Activated B cell treated with CpG ODN at 0.5 μM for 24 hours (primary cell): ENCODE measurements around the gene ARHGEF17. TPM values are rescaled to one million over a fixed set of nuclear protein-coding genes. Genes with fewer than 3 reads are reported as not detected.

ENCODE experiments used
- ATAC-seq: fragments of 200-7000 bp; cut with Tn5 transposase; one replicate; pipeline ENCODE4 v1.10.0; 2021; ENCODE audit warnings: low read depth, mild to moderate bottlenecking, moderate library complexity
- CTCF ChIA-PET: fragments of 350-600 bp; sonication (Branson Sonifier 250); formaldehyde crosslinking; loops from one replicate; lab custom pipeline; 2021; ENCODE audit warnings: antibody characterized with exemption; lab: Charles Lee
- POLR2A ChIA-PET: fragments of 350-600 bp; sonication (Branson Sonifier 250); formaldehyde crosslinking; loops from one replicate; lab custom pipeline; 2021; ENCODE audit warnings: antibody characterized with exemption; lab: Charles Lee
- DNase-seq: peaks from one replicate; pipeline ENCODE4 v3.0.0; 2022
- H3K27ac Mint-ChIP-seq: one replicate; pipeline ENCODE4 v1.8.0; 2020; ENCODE audit warnings: mixed read lengths
- H3K27me3 Mint-ChIP-seq: one replicate; pipeline ENCODE4 v1.8.0; 2021; ENCODE audit warnings: mixed read lengths
- H3K36me3 Mint-ChIP-seq: one replicate; pipeline ENCODE4 v1.8.0; 2021; ENCODE audit warnings: low read depth, mixed read lengths
- H3K4me1 Mint-ChIP-seq: one replicate; pipeline ENCODE4 v1.8.0; 2021; ENCODE audit warnings: mixed read lengths
- H3K4me3 Mint-ChIP-seq: one replicate; pipeline ENCODE4 v1.8.0; 2020; ENCODE audit warnings: mild to moderate bottlenecking, mixed read lengths
- H3K9me3 Mint-ChIP-seq: one replicate; pipeline ENCODE4 v1.8.0; 2020; ENCODE audit warnings: mixed read lengths
- CTCF ChIP-seq: fragments of 200-600 bp; IDR thresholded peaks from one replicate; pipeline ENCODE4 v1.8.0; 2022; ENCODE audit warnings: antibody characterized with exemption, mild to moderate bottlenecking
- intact Hi-C: fragments of 100-400 bp; cut with micrococcal nuclease; formaldehyde crosslinking; loops from one replicate; pipeline ENCODE4 v1.15.1; 2024
- total RNA-seq: library from RNA; stranded (reverse); gene quantifications from 2 replicates; pipeline ENCODE4 v1.2.3, GENCODE V29; 2022

Gene ARHGEF17
- total RNA-seq, 1 donor from 2014 or later, result 0.02 TPM

- Mint-ChIP-seq H3K36me3 (no peaks in the 10 kb centered on the region), H3K4me1 (no peaks in the 10 kb centered on the region), H3K27ac (no peak overlapping the region), H3K27me3 (no peaks in the 10 kb centered on the region), H3K4me3 (no peak overlapping the region), H3K9me3 (no peaks in the 10 kb centered on the region)
- CTCF ChIA-PET, result interaction anchor here (0.9 to 5.5 kb wide), 5 partner anchors 21 to 323 kb away, joined by 3 to 63 read pairs (median 4); partner anchors contain the start of gene ARHGEF17
- ATAC-seq (no peak), DNase-seq (no peak)
- TF ChIP-seq CTCF, result no peak
- POLR2A ChIA-PET, result interaction anchor here (0.6 kb wide), 1 partner anchor 1115 kb away, joined by 6 read pairs; no protein-coding TSS in a partner anchor
- intact Hi-C loops, result loop anchor here (5.0 kb wide), 2 partner anchors 151 to 866 kb away; no protein-coding TSS in a partner anchor
Observed at GRCh38 chr11:73337846-73338245, 29.8 kb downstream of the ARHGEF17 start.

- H3K27ac Mint-ChIP-seq, result no peak overlapping the region
- no peak for TF ChIP-seq CTCF
Observed at GRCh38 chr11:73338279-73338678, 30.2 kb downstream of the ARHGEF17 start.

GRCh38 chr11:73340164-73340563 lies 32.1 kb downstream of the ARHGEF17 start:
- no peak overlapping the region for H3K4me3 Mint-ChIP-seq
- intact Hi-C loops, result no loop called here
- H3K27ac Mint-ChIP-seq, result no peak overlapping the region
- no peaks in the 10 kb centered on the region for H3K9me3 Mint-ChIP-seq
- ChIA-PET POLR2A (no interaction called here), CTCF (no interaction called here)
- TF ChIP-seq CTCF, result no peak
- DNase-seq (no peak), ATAC-seq (no peak)
- H3K27me3 Mint-ChIP-seq, result peaks cover 2% of the 10 kb centered on the region
- H3K36me3 Mint-ChIP-seq, result no peaks in the 10 kb centered on the region
- H3K4me1 Mint-ChIP-seq, result no peaks in the 10 kb centered on the region

More at GRCh38 chr11:73338279-73338678, 30.2 kb downstream of the ARHGEF17 start:
- intact Hi-C loops, result loop anchor here (5.0 kb wide), 2 partner anchors 151 to 866 kb away; no protein-coding TSS in a partner anchor
- Mint-ChIP-seq H3K36me3 (no peaks in the 10 kb centered on the region), H3K4me1 (no peaks in the 10 kb centered on the region), H3K4me3 (no peak overlapping the region), H3K9me3 (no peaks in the 10 kb centered on the region), H3K27me3 (no peaks in the 10 kb centered on the region)
- CTCF ChIA-PET, result interaction anchor here (1.6 to 5.5 kb wide), 2 partner anchors 20 to 31 kb away, joined by 4 to 63 read pairs; partner anchors contain the start of gene ARHGEF17
- ATAC-seq, result no peak
- no peak for DNase-seq
- POLR2A ChIA-PET, result no interaction called here

GRCh38 chr11:73342633-73343032 lies 34.6 kb downstream of the ARHGEF17 start:
- no peak overlapping the region for H3K27ac Mint-ChIP-seq
- H3K4me1 Mint-ChIP-seq, result no peaks in the 10 kb centered on the region
- DNase-seq (no peak), ATAC-seq (no peak)
- H3K27me3 Mint-ChIP-seq, result peaks cover 2% of the 10 kb centered on the region
- TF ChIP-seq CTCF, result no peak
- ChIA-PET POLR2A (no interaction called here), CTCF (no interaction called here)
- intact Hi-C loops, result no loop called here
- H3K36me3 Mint-ChIP-seq, result no peaks in the 10 kb centered on the region
- no peak overlapping the region for H3K4me3 Mint-ChIP-seq
- no peaks in the 10 kb centered on the region for H3K9me3 Mint-ChIP-seq

- Mint-ChIP-seq H3K36me3 (no peaks in the 10 kb centered on the region), H3K27me3 (peaks cover 2% of the 10 kb centered on the region), H3K9me3 (no peaks in the 10 kb centered on the region), H3K4me1 (no peaks in the 10 kb centered on the region), H3K27ac (no peak overlapping the region), H3K4me3 (no peak overlapping the region)
- ChIA-PET POLR2A (no interaction called here), CTCF (no interaction called here)
- no peak for DNase-seq
- no peak for ATAC-seq
- TF ChIP-seq CTCF, result no peak
- intact Hi-C loops, result no loop called here
Observed at GRCh38 chr11:73343076-73343873, 35.2 kb downstream of the ARHGEF17 start.
